ENCODE measurements around the gene FGD5. TPM values are rescaled to one million over a fixed set of nuclear protein-coding genes. Genes with fewer than 3 reads are reported as not detected.

The FGD5 gene
- total and polyA plus RNA-seq, 4 experiments from 2014 or later: 0.06 TPM; not detected in 3

DNA sequence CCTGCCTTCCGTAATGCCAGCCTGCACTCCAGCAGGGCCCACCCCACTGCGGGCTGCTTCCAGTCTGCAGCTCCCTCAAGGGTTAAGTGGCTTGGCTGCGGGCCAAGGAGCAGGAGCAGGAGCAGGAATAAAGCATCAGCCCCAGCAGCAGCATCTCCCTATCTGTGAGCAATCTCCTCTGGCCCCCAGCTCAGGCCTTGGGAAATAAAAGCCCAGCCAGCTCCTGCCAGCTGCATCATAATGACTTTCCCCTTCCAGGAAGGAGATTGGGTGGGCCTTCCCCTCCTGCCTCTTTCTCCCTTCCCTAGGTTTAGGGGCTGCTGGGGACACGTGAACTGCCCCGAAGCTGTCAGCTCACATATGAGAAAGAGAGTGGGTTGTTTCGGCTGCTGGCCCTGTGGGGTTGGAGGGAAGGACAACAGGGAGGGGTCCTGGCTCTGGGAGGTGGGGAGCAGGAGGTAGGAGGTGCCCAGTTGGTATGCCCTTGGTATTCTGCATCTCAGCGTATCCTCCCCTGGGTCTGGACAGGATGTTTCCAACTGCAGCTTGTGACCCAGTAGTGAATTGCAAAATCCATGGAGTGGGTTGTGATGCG lies 34.6 kb upstream of the FGD5 start:
- ChIA-PET CTCF (ENCODE audit: partially characterized antibody) (no interaction called here), POLR2A (ENCODE audit: partially characterized antibody) (no interaction called here)
- Mint-ChIP-seq H3K4me3 (no peak overlapping the region), H3K27me3 (peaks cover 9 to 25% of the 10 kb centered on the region in 2 donors), H3K27ac (no peak overlapping the region), H3K9me3 (peaks cover 0 to 6% (median 4%) of the 10 kb centered on the region in 8 donors), H3K36me3 (no peaks in the 10 kb centered on the region), H3K4me1 (no peaks in the 10 kb centered on the region)
- H3K36me3 ChIP-seq (ENCODE audit: insufficient read depth, low read length): no peaks in the 10 kb centered on the region
- no peaks in the 10 kb centered on the region for H3K4me1 ChIP-seq (ENCODE audit: insufficient read depth, low read length)
- H3K4me3 ChIP-seq (ENCODE audit: low read length in 2 of 2): no peak overlapping the region
- DNase-seq: no peak
- no peaks in the 10 kb centered on the region for H3K27me3 ChIP-seq (ENCODE audit: insufficient read depth, low read length)
- H3K27ac ChIP-seq (ENCODE audit: low read depth, low read length): no peak overlapping the region
- no peaks in the 10 kb centered on the region for H3K9me3 ChIP-seq (ENCODE audit: control insufficient read depth in 1 of 2, low read length in 2 of 2)
- intact Hi-C loops (cut with micrococcal nuclease): loop anchor here (10.0 kb wide), 1 partner anchor 149 kb away; no protein-coding TSS in a partner anchor

DNA sequence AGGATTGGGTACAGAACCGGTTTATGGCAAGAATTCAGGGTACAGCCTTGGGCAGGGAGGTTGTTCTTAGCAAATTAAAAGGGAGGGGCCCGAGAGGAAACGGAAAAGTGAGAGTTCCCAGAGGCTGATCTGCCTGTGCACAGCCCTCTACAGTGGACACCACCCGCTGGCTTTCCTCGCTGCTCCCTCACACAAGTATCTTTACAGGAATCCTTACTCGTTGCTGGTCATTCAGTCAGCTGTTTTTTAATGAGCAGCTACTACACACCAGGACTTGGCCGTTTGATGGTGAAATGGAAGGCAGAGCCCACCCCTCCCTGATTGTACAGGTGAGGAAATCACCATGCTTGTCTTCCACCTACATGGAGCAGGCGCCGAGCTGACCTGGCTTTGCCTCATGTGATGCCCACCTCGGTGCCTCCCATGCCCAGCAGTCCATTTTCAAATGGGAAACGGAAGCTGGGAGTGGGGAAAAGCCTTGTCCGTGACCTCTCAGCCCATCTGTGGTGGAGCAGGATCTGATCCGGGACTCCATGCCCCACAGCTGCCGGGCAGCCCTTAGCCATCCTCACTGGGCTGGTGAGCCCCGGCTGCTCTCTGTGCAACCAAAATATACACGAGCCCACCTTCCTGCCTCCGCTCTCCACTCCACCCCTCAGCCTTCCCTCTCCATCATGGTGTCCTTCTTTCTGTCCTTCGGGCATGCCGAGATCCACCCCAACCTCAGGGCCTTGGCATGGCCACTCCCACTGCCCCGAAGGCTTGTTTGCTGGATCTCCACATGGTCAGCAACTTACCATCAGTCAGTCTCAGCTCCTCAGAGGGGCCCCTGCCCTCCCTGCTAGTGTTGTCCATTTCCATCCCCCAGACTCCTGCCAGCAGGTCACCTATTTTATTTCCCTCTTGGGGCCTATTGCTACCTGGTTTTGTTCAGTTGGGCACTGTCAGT lies 33.3 kb upstream of the FGD5 start:
- Histone ChIP-seq H3K36me3 (ENCODE audit: insufficient read depth, low read length) (no peaks in the 10 kb centered on the region), H3K4me3 (ENCODE audit: low read length in 2 of 2) (no peak overlapping the region), H3K27me3 (ENCODE audit: insufficient read depth, low read length) (no peaks in the 10 kb centered on the region), H3K4me1 (ENCODE audit: insufficient read depth, low read length) (no peaks in the 10 kb centered on the region), H3K9me3 (ENCODE audit: control insufficient read depth in 1 of 2, low read length in 2 of 2) (no peaks in the 10 kb centered on the region), H3K27ac (ENCODE audit: low read depth, low read length) (no peak overlapping the region)
- H3K4me1 Mint-ChIP-seq: no peaks in the 10 kb centered on the region
- H3K27ac Mint-ChIP-seq: no peak overlapping the region
- H3K4me3 Mint-ChIP-seq: no peak overlapping the region
- intact Hi-C loops (cut with micrococcal nuclease): loop anchor here (10.0 kb wide), 1 partner anchor 151 kb away; no protein-coding TSS in a partner anchor
- POLR2A ChIA-PET (ENCODE audit: partially characterized antibody): no interaction called here
- DNase-seq: no peak
- H3K36me3 Mint-ChIP-seq: no peaks in the 10 kb centered on the region
- H3K9me3 Mint-ChIP-seq: no peaks in the 10 kb centered on the region
- CTCF ChIA-PET (ENCODE audit: partially characterized antibody): no interaction called here
- peaks cover 15 to 32% of the 10 kb centered on the region in 2 donors for H3K27me3 Mint-ChIP-seq

DNA sequence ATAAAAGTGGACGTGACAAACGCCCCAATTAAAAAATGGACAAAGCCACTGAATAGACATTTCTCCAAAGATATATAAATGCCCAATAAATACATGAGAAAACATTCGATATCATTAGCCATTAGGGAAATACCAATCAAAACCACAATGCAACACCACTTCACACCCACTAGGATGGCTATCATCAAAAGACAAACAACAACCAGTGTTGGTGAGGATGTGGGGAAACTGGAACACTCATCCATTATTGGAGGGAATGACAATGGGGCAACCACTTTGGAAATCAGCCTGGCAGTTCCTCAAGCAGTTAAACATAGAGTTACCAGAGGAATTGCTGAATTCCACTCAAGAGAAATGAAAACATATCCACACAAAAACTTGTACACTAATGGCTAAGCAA lies 32.4 kb upstream of the FGD5 start:
- intact Hi-C loops (cut with micrococcal nuclease): loop anchor here (10.0 kb wide), 1 partner anchor 152 kb away; no protein-coding TSS in a partner anchor
- no peak overlapping the region for H3K27ac ChIP-seq (ENCODE audit: low read depth, low read length)
- no peaks in the 10 kb centered on the region for H3K9me3 ChIP-seq (ENCODE audit: control insufficient read depth in 1 of 2, low read length in 2 of 2)
- no peak overlapping the region for H3K4me3 ChIP-seq (ENCODE audit: low read length in 2 of 2)
- H3K27me3 Mint-ChIP-seq: peaks cover 18 to 35% of the 10 kb centered on the region in 2 donors
- no peak for DNase-seq
- peaks cover 0 to 3% (median 0%) of the 10 kb centered on the region in 4 donors for H3K4me1 Mint-ChIP-seq
- H3K4me3 Mint-ChIP-seq: no peak overlapping the region
- POLR2A ChIA-PET (ENCODE audit: partially characterized antibody): no interaction called here
- no peaks in the 10 kb centered on the region for H3K36me3 ChIP-seq (ENCODE audit: insufficient read depth, low read length)
- H3K9me3 Mint-ChIP-seq: no peaks in the 10 kb centered on the region
- H3K4me1 ChIP-seq (ENCODE audit: insufficient read depth, low read length): no peaks in the 10 kb centered on the region
- H3K36me3 Mint-ChIP-seq: no peaks in the 10 kb centered on the region
- CTCF ChIA-PET (ENCODE audit: partially characterized antibody): no interaction called here
- H3K27me3 ChIP-seq (ENCODE audit: insufficient read depth, low read length): no peaks in the 10 kb centered on the region
- no peak overlapping the region for H3K27ac Mint-ChIP-seq

DNA sequence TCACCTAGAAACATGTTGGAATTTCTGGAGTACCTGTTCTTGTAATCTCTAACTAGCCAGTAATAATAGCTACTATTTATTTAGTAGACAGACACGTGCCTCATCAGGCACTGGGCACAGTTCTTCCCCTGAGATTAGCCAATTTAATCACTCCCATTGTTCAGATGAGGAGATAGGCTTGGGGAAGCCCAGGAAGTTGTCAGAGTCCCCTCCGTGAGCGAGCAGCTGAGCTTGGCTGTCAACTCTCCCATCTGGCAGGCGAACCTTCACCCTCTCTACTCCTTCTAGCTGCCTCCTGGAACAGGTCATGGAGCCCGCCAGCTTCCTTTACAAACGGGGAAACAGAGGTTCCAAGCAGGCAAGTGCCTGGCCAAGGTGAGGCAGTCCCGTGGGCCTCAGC lies 31.1 kb upstream of the FGD5 start:
- no peak overlapping the region for H3K27ac Mint-ChIP-seq
- H3K36me3 Mint-ChIP-seq: no peaks in the 10 kb centered on the region
- peaks cover 18 to 35% of the 10 kb centered on the region in 2 donors for H3K27me3 Mint-ChIP-seq
- Histone ChIP-seq H3K27ac (ENCODE audit: low read depth, low read length) (no peak overlapping the region), H3K9me3 (ENCODE audit: control insufficient read depth in 1 of 2, low read length in 2 of 2) (no peaks in the 10 kb centered on the region), H3K27me3 (ENCODE audit: insufficient read depth, low read length) (no peaks in the 10 kb centered on the region), H3K36me3 (ENCODE audit: insufficient read depth, low read length) (no peaks in the 10 kb centered on the region), H3K4me3 (ENCODE audit: low read length in 2 of 2) (no peak overlapping the region), H3K4me1 (ENCODE audit: insufficient read depth, low read length) (no peaks in the 10 kb centered on the region)
- ChIA-PET CTCF (ENCODE audit: partially characterized antibody) (interaction anchor here (2.1 kb wide), 1 partner anchor 133 kb away, joined by 6 read pairs; no protein-coding TSS in a partner anchor), POLR2A (ENCODE audit: partially characterized antibody) (no interaction called here)
- intact Hi-C loops (cut with micrococcal nuclease): loop anchor here (10.0 kb wide), 1 partner anchor 153 kb away; no protein-coding TSS in a partner anchor
- H3K4me1 Mint-ChIP-seq: peaks cover 0 to 4% (median 0%) of the 10 kb centered on the region in 4 donors
- no peak overlapping the region for H3K4me3 Mint-ChIP-seq
- no peaks in the 10 kb centered on the region for H3K9me3 Mint-ChIP-seq
- DNase-seq: no peak

DNA sequence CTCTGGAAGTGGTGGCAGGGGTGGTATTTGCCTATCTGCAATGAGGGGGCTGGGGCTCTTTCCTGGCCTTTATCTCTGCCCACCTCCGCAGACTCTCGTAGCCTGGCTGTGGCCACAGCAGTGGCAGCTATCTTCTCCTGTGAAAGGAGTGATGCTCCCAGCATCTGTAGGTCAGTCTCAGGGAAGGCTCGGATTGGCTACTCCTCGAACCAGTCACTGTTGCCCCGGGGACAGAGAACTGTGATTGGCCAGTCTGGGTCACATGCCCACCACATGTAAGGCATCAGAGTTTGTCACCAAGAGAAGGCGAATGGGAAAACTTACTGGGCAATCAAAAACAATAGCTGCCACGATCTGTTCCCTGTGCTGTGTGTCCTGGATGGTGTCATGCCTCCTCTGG lies 30.1 kb upstream of the FGD5 start:
- Histone ChIP-seq H3K27ac (ENCODE audit: low read depth, low read length) (no peak overlapping the region), H3K27me3 (ENCODE audit: insufficient read depth, low read length) (no peaks in the 10 kb centered on the region), H3K36me3 (ENCODE audit: insufficient read depth, low read length) (no peaks in the 10 kb centered on the region), H3K4me1 (ENCODE audit: insufficient read depth, low read length) (no peaks in the 10 kb centered on the region), H3K4me3 (ENCODE audit: low read length in 2 of 2) (no peak overlapping the region), H3K9me3 (ENCODE audit: control insufficient read depth in 1 of 2, low read length in 2 of 2) (no peaks in the 10 kb centered on the region)
- ChIA-PET POLR2A (ENCODE audit: partially characterized antibody) (no interaction called here), CTCF (ENCODE audit: partially characterized antibody) (interaction anchor here (1.6 to 2.1 kb wide), 2 partner anchors 128 to 132 kb away, joined by 6 read pairs; no protein-coding TSS in a partner anchor)
- H3K4me3 Mint-ChIP-seq: no peak overlapping the region
- no peaks in the 10 kb centered on the region for H3K9me3 Mint-ChIP-seq
- H3K27ac Mint-ChIP-seq: no peak overlapping the region
- intact Hi-C loops (cut with micrococcal nuclease): loop anchor here (10.0 kb wide), 1 partner anchor 154 kb away; no protein-coding TSS in a partner anchor
- no peak for DNase-seq
- H3K36me3 Mint-ChIP-seq: no peaks in the 10 kb centered on the region
- peaks cover 0 to 4% (median 0%) of the 10 kb centered on the region in 4 donors for H3K4me1 Mint-ChIP-seq
- peaks cover 18 to 33% of the 10 kb centered on the region in 2 donors for H3K27me3 Mint-ChIP-seq

DNA sequence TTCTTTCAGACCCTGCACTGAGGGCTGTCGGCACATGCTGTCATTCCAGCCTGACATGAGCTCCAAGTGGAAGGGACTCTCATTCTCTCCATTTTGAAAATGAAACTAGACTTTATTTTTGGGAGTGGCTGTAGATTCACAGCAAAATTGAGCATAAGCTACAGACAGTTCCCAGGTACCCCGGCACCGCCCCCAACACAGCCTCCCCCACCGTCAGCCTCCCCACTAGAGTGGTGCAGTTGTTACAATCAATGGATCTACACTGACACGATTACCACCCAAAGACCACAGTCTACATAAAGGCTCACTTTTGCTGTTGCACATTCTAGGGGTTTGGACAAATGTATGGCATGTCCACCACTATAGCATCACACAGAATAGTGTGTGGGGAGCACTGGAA lies 29.5 kb upstream of the FGD5 start:
- ChIA-PET CTCF (ENCODE audit: partially characterized antibody) (interaction anchor here (0.5 to 2.1 kb wide), 3 partner anchors 116 to 132 kb away, joined by 4 to 6 read pairs (median 6); no protein-coding TSS in a partner anchor), POLR2A (ENCODE audit: partially characterized antibody) (no interaction called here)
- intact Hi-C loops (cut with micrococcal nuclease): loop anchor here (10.0 kb wide), 1 partner anchor 154 kb away; no protein-coding TSS in a partner anchor
- Histone ChIP-seq H3K27me3 (ENCODE audit: insufficient read depth, low read length) (no peaks in the 10 kb centered on the region), H3K36me3 (ENCODE audit: insufficient read depth, low read length) (no peaks in the 10 kb centered on the region), H3K4me3 (ENCODE audit: low read length in 2 of 2) (no peak overlapping the region), H3K4me1 (ENCODE audit: insufficient read depth, low read length) (no peaks in the 10 kb centered on the region), H3K9me3 (ENCODE audit: control insufficient read depth in 1 of 2, low read length in 2 of 2) (no peaks in the 10 kb centered on the region), H3K27ac (ENCODE audit: low read depth, low read length) (no peak overlapping the region)
- no peak overlapping the region for H3K4me3 Mint-ChIP-seq
- H3K36me3 Mint-ChIP-seq: no peaks in the 10 kb centered on the region
- H3K27ac Mint-ChIP-seq: no peak overlapping the region
- H3K4me1 Mint-ChIP-seq: peaks cover 0 to 4% (median 0%) of the 10 kb centered on the region in 4 donors
- no peaks in the 10 kb centered on the region for H3K9me3 Mint-ChIP-seq
- H3K27me3 Mint-ChIP-seq: peaks cover 18 to 33% of the 10 kb centered on the region in 2 donors
- no peak for DNase-seq
